GM12874 (cell line): ENCODE data around the gene DPP10.

Experiments used
- TF ChIP-seq, protein P1 (sequence below): IDR thresholded peaks from 2 replicates; pipeline ENCODE4 v1.5.1; 2011; ENCODE audit warnings: low read depth, mild to moderate bottlenecking, control low read depth, low read length, moderate library complexity; ENCODE audit not compliant: insufficient read depth

DPP10 gene

DNA sequence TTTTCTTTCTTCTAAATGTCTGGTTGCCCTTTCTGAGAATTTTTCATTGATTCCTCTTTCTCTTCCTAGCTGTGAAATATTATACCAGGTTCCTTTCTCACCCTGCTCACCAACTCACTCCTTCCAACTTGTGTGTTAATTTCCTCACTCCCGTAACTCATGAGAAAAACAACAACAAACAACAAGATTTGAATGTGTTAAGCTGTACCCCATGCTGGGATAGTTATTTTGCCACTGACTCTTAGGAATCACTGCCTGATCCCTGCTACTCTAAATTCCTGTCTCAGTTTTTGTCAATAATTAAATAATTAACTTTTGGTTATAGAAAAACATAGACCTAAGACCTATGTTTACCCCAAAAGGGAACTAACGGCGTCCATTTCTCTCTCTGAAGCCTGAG is 242.7 kb downstream of the DPP10 start:
- TF ChIP-seq, protein P1, sequence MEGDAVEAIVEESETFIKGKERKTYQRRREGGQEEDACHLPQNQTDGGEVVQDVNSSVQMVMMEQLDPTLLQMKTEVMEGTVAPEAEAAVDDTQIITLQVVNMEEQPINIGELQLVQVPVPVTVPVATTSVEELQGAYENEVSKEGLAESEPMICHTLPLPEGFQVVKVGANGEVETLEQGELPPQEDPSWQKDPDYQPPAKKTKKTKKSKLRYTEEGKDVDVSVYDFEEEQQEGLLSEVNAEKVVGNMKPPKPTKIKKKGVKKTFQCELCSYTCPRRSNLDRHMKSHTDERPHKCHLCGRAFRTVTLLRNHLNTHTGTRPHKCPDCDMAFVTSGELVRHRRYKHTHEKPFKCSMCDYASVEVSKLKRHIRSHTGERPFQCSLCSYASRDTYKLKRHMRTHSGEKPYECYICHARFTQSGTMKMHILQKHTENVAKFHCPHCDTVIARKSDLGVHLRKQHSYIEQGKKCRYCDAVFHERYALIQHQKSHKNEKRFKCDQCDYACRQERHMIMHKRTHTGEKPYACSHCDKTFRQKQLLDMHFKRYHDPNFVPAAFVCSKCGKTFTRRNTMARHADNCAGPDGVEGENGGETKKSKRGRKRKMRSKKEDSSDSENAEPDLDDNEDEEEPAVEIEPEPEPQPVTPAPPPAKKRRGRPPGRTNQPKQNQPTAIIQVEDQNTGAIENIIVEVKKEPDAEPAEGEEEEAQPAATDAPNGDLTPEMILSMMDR = no peak

DNA sequence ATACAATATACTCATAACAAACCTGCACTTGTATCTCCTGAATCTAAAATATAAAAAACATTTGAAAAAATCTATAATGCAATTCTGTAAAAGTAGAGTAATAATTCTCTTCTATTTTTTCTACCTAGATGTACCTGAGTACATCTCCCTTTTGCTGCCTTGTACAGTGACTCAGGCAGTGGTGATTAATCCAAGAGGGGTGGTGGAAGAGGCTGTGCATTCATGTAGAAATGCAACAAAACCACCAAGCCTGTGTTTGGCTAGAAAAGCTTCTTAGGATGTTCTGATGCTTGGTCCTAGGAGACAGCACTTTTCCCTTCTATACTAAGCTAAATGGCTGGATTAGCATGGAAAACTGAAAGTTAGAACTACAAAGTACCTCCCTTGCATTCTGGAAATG is 245.8 kb downstream of the DPP10 start:
- TF ChIP-seq, protein P1 = no peak

- TF ChIP-seq, protein P1 = no peak
These were observed 256.1 kb downstream of the DPP10 start for GRCh38 chr2:114698520-114698919.

DNA sequence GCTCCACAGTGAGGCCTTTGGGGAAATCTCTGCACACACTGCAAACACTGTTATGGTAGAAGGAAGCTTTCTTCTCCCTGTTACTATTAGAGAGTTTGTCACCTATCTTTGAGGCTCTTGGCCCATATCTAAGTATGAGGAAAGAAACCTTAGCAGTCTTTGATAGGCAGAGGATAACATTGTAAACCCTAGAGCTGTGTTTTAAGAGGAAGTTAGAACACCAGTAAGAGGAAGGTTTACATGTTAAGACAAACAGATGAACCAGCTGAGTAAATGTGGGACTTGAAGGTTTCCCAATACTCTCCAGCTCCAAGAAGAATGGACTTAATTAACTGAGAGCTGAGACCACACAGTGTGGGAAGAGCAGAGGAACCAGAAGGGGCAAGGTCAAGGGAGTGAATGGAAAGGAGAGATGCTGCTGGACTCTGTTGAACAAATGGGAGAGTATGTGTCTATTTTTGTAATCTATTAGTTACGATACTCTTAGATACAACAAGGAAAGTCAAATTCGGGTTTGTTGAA is 257.0 kb downstream of the DPP10 start:
- TF ChIP-seq, protein P1 = no peak

DNA sequence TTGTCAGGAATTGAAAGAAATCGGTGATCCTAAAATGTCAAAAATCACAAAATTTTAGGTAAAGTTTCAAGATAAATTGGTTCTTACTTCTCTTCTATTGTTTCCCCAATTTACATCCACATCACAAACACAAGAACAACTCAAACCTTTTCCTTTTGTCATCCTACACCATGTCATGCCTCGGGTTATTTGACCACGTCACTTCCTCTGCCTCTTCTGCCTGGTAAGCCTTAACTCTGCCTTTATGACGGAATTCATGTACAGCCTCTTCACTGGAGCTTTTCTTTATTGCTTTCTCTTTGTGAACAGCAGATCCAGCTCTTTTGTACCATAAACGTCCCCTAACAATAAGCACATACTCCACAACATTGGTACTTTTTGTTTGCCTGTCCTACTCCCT is 258.0 kb downstream of the DPP10 start:
- TF ChIP-seq, protein P1 = no peak

GRCh38 chr2:114709936-114710850 is 267.8 kb downstream of the DPP10 start:
- TF ChIP-seq, protein P1 = no peak

DNA sequence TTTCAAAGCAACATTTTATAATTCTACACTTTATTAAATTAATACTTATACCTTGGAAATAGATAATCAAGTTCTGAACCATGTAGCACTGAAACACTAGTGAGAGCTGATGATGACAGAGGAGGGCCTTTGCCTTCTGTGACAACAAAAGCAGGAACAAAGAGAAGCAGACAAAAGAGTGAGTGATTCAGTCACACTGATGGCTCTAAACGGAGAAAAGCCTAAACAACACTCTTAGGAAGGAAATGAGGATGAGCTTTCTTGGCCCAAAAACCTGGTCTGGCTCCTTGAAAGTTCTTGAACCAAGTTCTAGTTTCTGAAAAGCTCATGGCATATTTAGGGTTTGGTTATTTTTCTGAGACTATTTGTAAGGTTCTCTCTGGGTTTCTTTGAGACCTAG is 271.9 kb downstream of the DPP10 start:
- TF ChIP-seq, protein P1 = no peak
